Measurements from ENCODE around the gene FER1L5. TPM values are rescaled to one million over a fixed set of nuclear protein-coding genes. Genes with fewer than 3 reads are reported as not detected.
A peak's percentile ranks its signal among the peaks of the same experiment; 100 is the strongest.

The FER1L5 gene
- total and polyA plus RNA-seq, 2 donors (not counting 1 experiment from before 2014, with no cell fraction given), result 0.24 to 0.50 TPM

DNA sequence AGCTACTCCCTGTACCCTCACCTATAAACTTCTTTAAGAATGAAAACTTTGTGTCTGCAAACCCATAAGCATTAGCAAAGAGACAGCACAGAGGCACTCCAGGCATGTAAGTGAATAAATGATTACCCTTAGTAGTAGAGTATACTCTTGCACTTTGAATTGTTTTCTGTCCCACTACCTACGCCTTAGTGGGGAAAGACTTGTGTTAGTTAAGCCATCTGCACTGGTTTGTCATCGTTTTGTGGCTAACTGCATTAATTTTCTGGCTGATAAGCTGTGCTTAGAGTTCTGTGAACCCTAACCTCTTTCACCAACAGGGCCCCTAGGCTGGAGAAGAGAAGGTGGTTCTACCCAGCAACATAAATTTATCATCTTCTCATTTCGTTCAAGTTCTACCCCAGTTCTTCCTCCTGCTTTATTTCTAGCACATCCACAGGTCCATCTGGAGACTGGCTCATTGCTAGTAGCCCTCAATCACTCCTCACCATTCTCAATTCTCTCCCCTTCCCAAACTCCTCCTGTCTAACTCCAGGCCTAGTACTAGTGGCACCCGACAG lies 96.6 kb downstream of the FER1L5 start:
- no peaks in the 10 kb centered on the region for H3K79me2 ChIP-seq (ENCODE audit: control insufficient read depth, insufficient read depth, low read length)
- H3K9ac ChIP-seq (ENCODE audit: insufficient read depth, low read length), result peak overlapping the region; percentile 78
- no peaks in the 10 kb centered on the region for H3K9me3 ChIP-seq (ENCODE audit: control insufficient read depth, insufficient read depth, low read depth, low read length)
- no peaks in the 10 kb centered on the region for H3K27me3 ChIP-seq (ENCODE audit: control insufficient read depth, insufficient read depth, low read length)
- DNase-seq (ENCODE audit: low read depth in 2 of 2), result no peak
- H4K20me1 ChIP-seq (ENCODE audit: control insufficient read depth, extremely low read depth, insufficient read depth, low read length), result no peaks in the 10 kb centered on the region
- H3K4me1 ChIP-seq (ENCODE audit: control insufficient read depth, extremely low read depth, insufficient read depth, low read length), result peaks cover 2% of the 10 kb centered on the region
- H3K4me3 ChIP-seq (replicated peaks in 1 of 4; ENCODE audit: control extremely low read depth in 1 of 4, insufficient read depth in 1 of 4, low read depth in 3 of 4, low read length in 4 of 4), result peak overlapping the region; percentile 44 to 93 (median 80)
- H3K4me2 ChIP-seq (ENCODE audit: extremely low read depth, insufficient read depth, low read length), result peak overlapping the region; percentile 86
- H3K36me3 ChIP-seq (ENCODE audit: control insufficient read depth, insufficient read depth, low read length), result peaks cover 1% of the 10 kb centered on the region
- peak overlapping the region; percentile 70 for H3K27ac ChIP-seq (ENCODE audit: insufficient read depth, low read length)
- TF ChIP-seq, protein P1, sequence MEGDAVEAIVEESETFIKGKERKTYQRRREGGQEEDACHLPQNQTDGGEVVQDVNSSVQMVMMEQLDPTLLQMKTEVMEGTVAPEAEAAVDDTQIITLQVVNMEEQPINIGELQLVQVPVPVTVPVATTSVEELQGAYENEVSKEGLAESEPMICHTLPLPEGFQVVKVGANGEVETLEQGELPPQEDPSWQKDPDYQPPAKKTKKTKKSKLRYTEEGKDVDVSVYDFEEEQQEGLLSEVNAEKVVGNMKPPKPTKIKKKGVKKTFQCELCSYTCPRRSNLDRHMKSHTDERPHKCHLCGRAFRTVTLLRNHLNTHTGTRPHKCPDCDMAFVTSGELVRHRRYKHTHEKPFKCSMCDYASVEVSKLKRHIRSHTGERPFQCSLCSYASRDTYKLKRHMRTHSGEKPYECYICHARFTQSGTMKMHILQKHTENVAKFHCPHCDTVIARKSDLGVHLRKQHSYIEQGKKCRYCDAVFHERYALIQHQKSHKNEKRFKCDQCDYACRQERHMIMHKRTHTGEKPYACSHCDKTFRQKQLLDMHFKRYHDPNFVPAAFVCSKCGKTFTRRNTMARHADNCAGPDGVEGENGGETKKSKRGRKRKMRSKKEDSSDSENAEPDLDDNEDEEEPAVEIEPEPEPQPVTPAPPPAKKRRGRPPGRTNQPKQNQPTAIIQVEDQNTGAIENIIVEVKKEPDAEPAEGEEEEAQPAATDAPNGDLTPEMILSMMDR (conservative IDR thresholded peaks at IDR 0.05 in 1 of 2, IDR thresholded peaks at IDR 0.05 in 1 of 2; ENCODE audit: low read depth in 1 of 2, low read length in 2 of 2), result no peak
- TF ChIP-seq EZH2 (IDR thresholded peaks at IDR 0.05; ENCODE audit: low read length, missing control alignments), result no peak
- H2AFZ ChIP-seq (ENCODE audit: low read length), result peak overlapping the region; percentile 57

DNA sequence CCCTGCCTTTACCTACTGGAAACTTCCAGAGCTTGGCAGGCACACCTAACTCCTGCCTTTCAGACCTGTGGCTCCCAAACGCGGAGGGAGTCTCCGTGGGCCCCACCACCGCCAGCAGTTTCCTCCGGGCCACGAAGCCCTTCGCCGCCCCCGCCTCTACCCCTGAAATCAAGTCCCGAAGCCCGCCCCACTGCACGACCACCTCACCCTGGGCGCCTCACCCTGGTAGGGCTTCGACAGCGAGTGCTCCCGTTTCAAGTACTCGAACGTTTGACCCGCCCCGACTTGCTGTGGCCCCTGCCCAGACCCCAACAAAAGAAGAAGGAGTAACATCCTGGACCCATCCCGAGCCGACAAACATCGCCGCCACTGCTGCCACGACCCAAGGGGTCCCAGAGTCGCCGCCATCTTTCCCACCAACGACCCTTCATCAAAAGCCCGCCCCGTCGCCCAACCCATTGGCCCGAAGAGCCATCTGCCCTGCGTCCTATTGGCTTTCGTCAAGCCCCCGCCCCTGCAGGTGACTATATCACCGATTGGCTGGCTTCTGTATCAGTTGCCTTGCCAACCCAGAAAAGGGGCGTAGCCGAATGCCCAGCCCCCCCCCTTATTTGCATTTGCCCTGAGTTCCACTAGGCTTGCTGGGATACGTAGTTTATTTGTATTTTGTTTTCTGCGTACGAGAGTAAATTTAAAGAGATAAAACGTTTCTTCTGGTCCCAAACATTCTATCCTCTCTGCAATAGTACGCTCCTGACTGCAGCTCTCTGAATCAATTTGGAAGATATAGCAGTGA lies 97.3 kb downstream of the FER1L5 start, which contains the start of gene LMAN2L:
TSS of gene LMAN2L (minus strand) at position 432 of the 796 bp plus-strand sequence. CDS start at position 408, 24 bp downstream.
- H3K27me3 ChIP-seq (ENCODE audit: control insufficient read depth, insufficient read depth, low read length), result no peaks in the 10 kb centered on the region
- no peaks in the 10 kb centered on the region for H3K36me3 ChIP-seq (ENCODE audit: control insufficient read depth, insufficient read depth, low read length)
- peak within 1 kb of the TSS; percentile 59 for H2AFZ ChIP-seq (ENCODE audit: low read length)
- H3K4me2 ChIP-seq (ENCODE audit: extremely low read depth, insufficient read depth, low read length), result peak within 1 kb of the TSS; percentile 86
- peak; percentile 96 to 97 for DNase-seq (ENCODE audit: low read depth in 2 of 2)
- H3K9me3 ChIP-seq (ENCODE audit: control insufficient read depth, insufficient read depth, low read depth, low read length), result no peaks in the 10 kb centered on the region
- no peaks in the 10 kb centered on the region for H3K79me2 ChIP-seq (ENCODE audit: control insufficient read depth, insufficient read depth, low read length)
- H3K4me3 ChIP-seq (replicated peaks in 1 of 4; ENCODE audit: control extremely low read depth in 1 of 4, insufficient read depth in 1 of 4, low read depth in 3 of 4, low read length in 4 of 4), result peak within 1 kb of the TSS; percentile 44 to 93 (median 80)
- no peak for TF ChIP-seq EZH2 (IDR thresholded peaks at IDR 0.05; ENCODE audit: low read length, missing control alignments)
- TF ChIP-seq, protein P1 (conservative IDR thresholded peaks at IDR 0.05 in 1 of 2, IDR thresholded peaks at IDR 0.05 in 1 of 2; ENCODE audit: low read depth in 1 of 2, low read length in 2 of 2), result peak in 1 of 2 donors; percentile 11
- peaks cover 2% of the 10 kb centered on the region for H3K4me1 ChIP-seq (ENCODE audit: control insufficient read depth, extremely low read depth, insufficient read depth, low read length)
- H3K27ac ChIP-seq (ENCODE audit: insufficient read depth, low read length), result peak within 1 kb of the TSS; percentile 70
- H3K9ac ChIP-seq (ENCODE audit: insufficient read depth, low read length), result peak within 1 kb of the TSS; percentile 78
- H4K20me1 ChIP-seq (ENCODE audit: control insufficient read depth, extremely low read depth, insufficient read depth, low read length), result no peaks in the 10 kb centered on the region

GRCh38 chr2:96747061-96747617 lies 104.6 kb downstream of the FER1L5 start:
- Histone ChIP-seq H3K4me2 (ENCODE audit: extremely low read depth, insufficient read depth, low read length) (no peak overlapping the region), H3K9ac (ENCODE audit: insufficient read depth, low read length) (no peak overlapping the region), H3K27ac (ENCODE audit: insufficient read depth, low read length) (no peak overlapping the region), H3K79me2 (ENCODE audit: control insufficient read depth, insufficient read depth, low read length) (no peaks in the 10 kb centered on the region), H3K9me3 (ENCODE audit: control insufficient read depth, insufficient read depth, low read depth, low read length) (no peaks in the 10 kb centered on the region), H3K36me3 (ENCODE audit: control insufficient read depth, insufficient read depth, low read length) (no peaks in the 10 kb centered on the region), H3K4me3 (replicated peaks in 1 of 4; ENCODE audit: control extremely low read depth in 1 of 4, insufficient read depth in 1 of 4, low read depth in 3 of 4, low read length in 4 of 4) (no peak overlapping the region), H3K4me1 (ENCODE audit: control insufficient read depth, extremely low read depth, insufficient read depth, low read length) (no peaks in the 10 kb centered on the region), H4K20me1 (ENCODE audit: control insufficient read depth, extremely low read depth, insufficient read depth, low read length) (no peaks in the 10 kb centered on the region), H3K27me3 (ENCODE audit: control insufficient read depth, insufficient read depth, low read length) (peaks cover 3% of the 10 kb centered on the region), H2AFZ (ENCODE audit: low read length) (no peak overlapping the region)
- TF ChIP-seq EZH2 (IDR thresholded peaks at IDR 0.05; ENCODE audit: low read length, missing control alignments), result no peak
- TF ChIP-seq, protein P1 (conservative IDR thresholded peaks at IDR 0.05 in 1 of 2, IDR thresholded peaks at IDR 0.05 in 1 of 2; ENCODE audit: low read depth in 1 of 2, low read length in 2 of 2), result no peak
- no peak for DNase-seq (ENCODE audit: low read depth in 2 of 2)

Data from fibroblast of lung (primary cell).